ENCODE data around the gene PAQR9.

- TF ChIP-seq CTCF (IDR thresholded peaks at IDR 0.05; ENCODE audit: borderline replicate concordance, extremely low read depth, low read length, poor library complexity, severe bottlenecking) (no peak), EZH2 (IDR thresholded peaks at IDR 0.05; ENCODE audit: borderline replicate concordance, low read depth, low read length, severe bottlenecking) (no peak)
Measured at GRCh38 chr3:142958707-142959106, 4.8 kb downstream of the PAQR9 start.

Measured in DND-41 (cell line).